Ovary (tissue), 1 donor: ENCODE results near the gene ULBP3.

Experiments
- EP300 ChIP-seq: sonication (generic); formaldehyde crosslinking; IDR thresholded peaks from one replicate; pipeline ENCODE4 v1.6.1; 2017; ENCODE audit warnings: antibody characterized with exemption
- POLR2A ChIP-seq: fragments of 450-650 bp; IDR thresholded peaks from one replicate; pipeline ENCODE4 v1.6.1; 2017; ENCODE audit warnings: antibody characterized with exemption, mild to moderate bottlenecking, moderate library complexity

DNA sequence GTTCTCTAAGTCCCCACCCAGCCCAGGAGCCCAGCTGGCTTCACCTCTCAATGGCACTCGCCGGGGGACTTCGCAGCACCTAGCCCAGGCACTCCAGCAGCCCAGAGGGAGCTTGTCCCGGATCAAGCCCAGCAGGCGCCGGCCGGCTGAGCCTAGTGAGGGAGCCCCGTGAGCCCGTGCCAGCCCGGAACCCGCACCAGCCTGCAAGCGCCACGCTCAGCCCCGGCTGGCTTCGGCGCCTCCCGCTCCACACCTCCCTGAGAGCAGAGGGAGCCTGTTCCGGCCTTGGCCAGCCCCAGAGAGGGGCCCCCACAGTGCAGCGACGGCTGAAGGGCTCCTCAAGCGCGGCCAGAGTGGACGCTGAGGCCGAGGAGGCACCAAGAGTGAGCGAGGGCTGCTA, 46.8 kb upstream of the ULBP3 start:
- TF ChIP-seq EP300, result no peak
- TF ChIP-seq POLR2A, result no peak
